GM12878 (cell line): ENCODE data around the gene KCNQ1. TPM values are rescaled to one million over a fixed set of nuclear protein-coding genes. Genes with fewer than 3 reads are reported as not detected.

Source experiments
- ATAC-seq: fragments of 200-7000 bp; cut with Tn5 transposase; 3 replicates; pipeline ENCODE4 v1.9.1; 2020; ENCODE audit warnings: mild to moderate bottlenecking, moderate library complexity
- BruUV-seq: library from RNA; stranded (reverse); fragments of 400-500 nt; replicated peaks from 2 replicates; lab custom pipeline; 2021; lab: Mats Ljungman, UMichigan
- CTCF ChIA-PET: fragments of 300-600 bp; sonication (Branson Sonifier 250); formaldehyde crosslinking; extraction: SDS; loops from one replicate; lab custom pipeline; 2021; ENCODE audit warnings: inconsistent platforms; lab: Yijun Ruan, JAX
- POLR2A ChIA-PET: fragments of 350-600 bp; formaldehyde crosslinking; extraction: SDS; loops from one replicate; lab custom pipeline; 2021; ENCODE audit warnings: inconsistent platforms; lab: Charles Lee
- RAD21 ChIA-PET: fragments of 300-600 bp; sonication (Branson Sonifier 250); formaldehyde crosslinking; loops from one replicate; lab custom pipeline; 2023; ENCODE audit warnings: antibody characterized with exemption; ENCODE audit not compliant: unreplicated experiment; lab: Charles Lee
- SMC1A ChIA-PET: fragments of 300-600 bp; sonication (Branson Sonifier 250); formaldehyde crosslinking; loops from one replicate; lab custom pipeline; 2023; ENCODE audit not compliant: unreplicated experiment, uncharacterized antibody; lab: Charles Lee
- DNase-seq: peaks from one replicate; pipeline ENCODE4 v3.0.0-alpha.2; 2011; ENCODE audit warnings: low read depth, low spot score
- FAIRE-seq: peaks from 3 replicates; lab custom pipeline; 2011; peaks lifted over from hg19 to GRCh38; lab: Jason Lieb, UNC
- H2AFZ ChIP-seq: 2 replicates; pipeline ENCODE4 v1.6.0; 2011; ENCODE audit warnings: low read depth, low read length, control low read depth; ENCODE audit not compliant: control insufficient read depth
- H3K27ac ChIP-seq: 2 replicates; pipeline ENCODE4 v1.5.1; 2011; ENCODE audit warnings: control low read depth; ENCODE audit not compliant: control insufficient read depth, insufficient read depth
- H3K27me3 ChIP-seq, 2 experiments: replicated peaks in 1 of 2; 2 replicates each; pipeline versions ENCODE4 v1.6.0 to v1.6.1; 2011; ENCODE audit warnings: low read length in 1 of 2; ENCODE audit not compliant: control insufficient read depth in 2 of 2, insufficient read depth in 2 of 2
- H3K36me3 ChIP-seq, 2 experiments: 2 replicates each; pipeline ENCODE4 v1.5.1; 2011; ENCODE audit warnings: low read length in 1 of 2; ENCODE audit not compliant: control insufficient read depth in 2 of 2, insufficient read depth in 2 of 2
- H3K4me1 ChIP-seq: 2 replicates; pipeline ENCODE4 v1.6.1; 2011; ENCODE audit warnings: mild to moderate bottlenecking, low read length, moderate library complexity, mixed read lengths; ENCODE audit not compliant: control insufficient read depth, insufficient read depth
- H3K4me2 ChIP-seq: 2 replicates; pipeline ENCODE4 v1.6.0; 2011; ENCODE audit warnings: control low read depth; ENCODE audit not compliant: control insufficient read depth, insufficient read depth
- H3K4me3 ChIP-seq: fragments of 200-600 bp; sonication (generic); 2 replicates; pipeline ENCODE4 v1.5.1; 2016
- H3K79me2 ChIP-seq: 2 replicates; pipeline ENCODE4 v1.6.0; 2011; ENCODE audit warnings: low read length; ENCODE audit not compliant: control insufficient read depth, insufficient read depth
- H3K9ac ChIP-seq: 2 replicates; pipeline ENCODE4 v1.8.0; 2011; ENCODE audit warnings: low read length, control low read depth, mixed read lengths; ENCODE audit not compliant: control insufficient read depth, insufficient read depth
- H3K9me3 ChIP-seq: replicated peaks from 3 replicates; pipeline ENCODE4 v1.5.1; 2011; ENCODE audit warnings: mild to moderate bottlenecking, low read length; ENCODE audit not compliant: control insufficient read depth, insufficient read depth
- H4K20me1 ChIP-seq: 2 replicates; pipeline ENCODE4 v1.6.0; 2011; ENCODE audit not compliant: control insufficient read depth, insufficient read depth
- BMI1 ChIP-seq: fragments of 450-650 bp; IDR thresholded peaks from 2 replicates; pipeline ENCODE4 v1.6.1; 2016; ENCODE audit warnings: mild to moderate bottlenecking, moderate library complexity, borderline replicate concordance
- BRCA1 ChIP-seq: IDR thresholded peaks from 2 replicates; pipeline ENCODE4 v1.6.1; 2011; ENCODE audit warnings: low read depth, low read length, improper control_type of control experiment
- CEBPB ChIP-seq, 2 experiments: fragments of 150-350 bp in 1 of 2; IDR thresholded peaks; 2 replicates each; pipeline ENCODE4 v1.6.1; 2012 to 2014; ENCODE audit warnings: low read depth in 2 of 2, low read length in 2 of 2, borderline replicate concordance in 1 of 2, inconsistent platforms in 1 of 2
- CREM ChIP-seq: IDR thresholded peaks from 2 replicates; pipeline ENCODE4 v1.6.1; 2014; ENCODE audit warnings: antibody characterized with exemption, low read depth
- EP300 ChIP-seq, 2 experiments: fragments of 150-350 bp in 1 of 2; IDR thresholded peaks; 2 replicates each; pipeline ENCODE4 v1.6.1; 2011 to 2012; ENCODE audit warnings: low read depth in 2 of 2, low read length in 2 of 2, borderline replicate concordance in 1 of 2, improper control_type of control experiment in 1 of 2, inconsistent platforms in 1 of 2; ENCODE audit not compliant: control insufficient read depth in 1 of 2
- LARP7 ChIP-seq: fragments of 450-650 bp; IDR thresholded peaks from 2 replicates; pipeline ENCODE4 v1.6.1; 2017; ENCODE audit warnings: mild to moderate bottlenecking
- MYC ChIP-seq: IDR thresholded peaks from 2 replicates; pipeline ENCODE4 v1.6.1; 2011; ENCODE audit warnings: mild to moderate bottlenecking, low read length, moderate library complexity, inconsistent platforms; ENCODE audit not compliant: insufficient read depth, insufficient replicate concordance, insufficient read length, severe bottlenecking
- PAX8 ChIP-seq: fragments of 450-650 bp; IDR thresholded peaks from 2 replicates; pipeline ENCODE4 v1.6.1; 2017; ENCODE audit warnings: mild to moderate bottlenecking, moderate library complexity
- RELA ChIP-seq: fragments of 450-650 bp; IDR thresholded peaks from 2 replicates; pipeline ENCODE4 v1.8.0; 2014; ENCODE audit warnings: borderline replicate concordance; ENCODE audit not compliant: partially characterized antibody
- RFX5 ChIP-seq: IDR thresholded peaks from 2 replicates; pipeline ENCODE4 v1.6.1; 2011; ENCODE audit warnings: low read depth, low read length, improper control_type of control experiment
- SIN3A ChIP-seq: IDR thresholded peaks from 2 replicates; pipeline ENCODE4 v1.6.1; 2012; ENCODE audit warnings: low read depth, low read length, improper control_type of control experiment
- SMAD5 ChIP-seq: IDR thresholded peaks from 2 replicates; pipeline ENCODE4 v1.6.1; 2016; ENCODE audit warnings: antibody characterized with exemption, low read depth
- STAT1 ChIP-seq: fragments of 450-650 bp; conservative IDR thresholded peaks from 2 replicates; pipeline ENCODE4 v1.6.1; 2014; ENCODE audit warnings: antibody characterized with exemption, mild to moderate bottlenecking
- ZNF384 ChIP-seq: IDR thresholded peaks from 2 replicates; pipeline ENCODE4 v1.6.1; 2012; ENCODE audit warnings: low read depth, mild to moderate bottlenecking, low read length, improper control_type of control experiment, borderline replicate concordance
- WGBS: methylation state at CpG from one replicate; pipeline ENCODE4 v1.1.6; 2016; ENCODE audit warnings: low lambda C conversion rate; ENCODE audit not compliant: insufficient replicate concordance, insufficient coverage; ENCODE audit errors: missing lambda C conversion rate; 5-methylcytosine and 5-hydroxymethylcytosine counted together
- in situ Hi-C: fragments of 300-500 bp; cut with MboI; formaldehyde crosslinking; loops from 9 replicates; pipeline ENCODE4 v1.14.3; 2018; ENCODE audit warnings: mixed read lengths
- intact Hi-C: fragments of 100-400 bp; cut with micrococcal nuclease; formaldehyde crosslinking; loops from one replicate; pipeline ENCODE4 v1.14.2; 2022; ENCODE audit not compliant: unreplicated experiment
- polyA plus RNA-seq, 11 experiments: library from polyadenylated mRNA; depleted of rRNA in 4 of 11; unstranded in 6 of 11; stranded (reverse) in 5 of 11; fragments of >200 nt; fragmentation: Nextera tagmentation in 4 of 11; fragmentation: Illumina TruSeq in 1 of 11; extraction: Ambion mirVana in 4 of 11; extraction: Trizol in 1 of 11; gene quantifications; 1 replicate in 1 of 11; 2 replicates in 10 of 11; pipeline versions ENCODE4 v1.2.1 to v1.2.3, GENCODE V29; 2011 to 2016; ENCODE audit warnings: inconsistent platforms in 2 of 11, missing spikeins in 2 of 11, low read depth in 1 of 11
- total RNA-seq, 4 experiments: library from RNA; depleted of rRNA in 3 of 4; stranded (reverse); fragments of >200 nt in 3 of 4; fragmentation: Illumina TruSeq in 1 of 4; extraction: Trizol in 1 of 4; gene quantifications; 2 replicates each; pipeline versions ENCODE4 v1.2.1 to v1.2.3, GENCODE V29; 2013 to 2021
- TF ChIP-seq, protein P1 (sequence below), 3 experiments: IDR thresholded peaks in 2 of 3; conservative IDR thresholded peaks in 1 of 3; 2 replicates each; pipeline ENCODE4 v1.5.1; 2011; ENCODE audit warnings: low read depth in 3 of 3, low read length in 3 of 3, mild to moderate bottlenecking in 3 of 3, control low read depth in 2 of 3, moderate library complexity in 2 of 3, inconsistent platforms in 1 of 3, mixed read lengths in 1 of 3; ENCODE audit not compliant: control insufficient read depth in 2 of 3, insufficient read depth in 1 of 3; ENCODE audit errors: extremely low read depth in 1 of 3
- TF ChIP-seq, protein P2 (sequence below): fragments of 450-650 bp; IDR thresholded peaks from 2 replicates; pipeline ENCODE4 v1.6.1; 2017; ENCODE audit warnings: low read depth, mild to moderate bottlenecking, moderate library complexity

Gene KCNQ1
- total and polyA plus RNA-seq, 10 of the 15 experiments (the other 5 are each of a cell fraction or from before 2014, with no cell fraction given): 0.03 to 0.15 (median 0.12) TPM; not detected in 7

DNA sequence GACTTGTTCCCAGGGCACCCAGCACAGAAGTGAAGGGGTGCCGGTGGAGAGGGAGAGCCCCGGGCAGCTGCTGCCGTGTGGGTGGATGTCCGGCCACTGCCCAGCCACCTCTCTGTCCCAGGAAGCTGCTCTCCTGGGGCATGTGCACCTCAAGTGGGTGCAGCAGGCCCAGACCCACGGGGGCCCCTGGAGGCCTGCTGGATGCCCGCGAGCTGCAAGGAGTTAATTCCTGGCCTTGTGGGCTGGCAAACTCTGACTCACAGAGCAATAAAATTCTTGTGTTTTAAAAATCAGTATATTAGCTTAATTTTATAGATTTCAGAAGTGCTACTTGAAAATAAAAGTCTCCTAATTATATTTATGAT lies 292.4 kb downstream of the KCNQ1 start:
- DNase-seq: no peak
- Histone ChIP-seq H3K9ac (no peak overlapping the region), H3K4me3 (no peak overlapping the region), H2AFZ (no peak overlapping the region)
- in situ Hi-C loops: no loop called here
- TF ChIP-seq SMAD5: no peak
- TF ChIP-seq MYC: no peak
- no peak for TF ChIP-seq LARP7
- no peak for TF ChIP-seq CREM
- no peak for TF ChIP-seq BMI1
- no peak for TF ChIP-seq RELA
- TF ChIP-seq PAX8: no peak
- no peak for TF ChIP-seq CEBPB (IDR thresholded peaks at IDR 0.05; ENCODE audit: borderline replicate concordance in 1 of 2, low read depth in 2 of 2, low read length in 2 of 2)
- TF ChIP-seq, protein P1, sequence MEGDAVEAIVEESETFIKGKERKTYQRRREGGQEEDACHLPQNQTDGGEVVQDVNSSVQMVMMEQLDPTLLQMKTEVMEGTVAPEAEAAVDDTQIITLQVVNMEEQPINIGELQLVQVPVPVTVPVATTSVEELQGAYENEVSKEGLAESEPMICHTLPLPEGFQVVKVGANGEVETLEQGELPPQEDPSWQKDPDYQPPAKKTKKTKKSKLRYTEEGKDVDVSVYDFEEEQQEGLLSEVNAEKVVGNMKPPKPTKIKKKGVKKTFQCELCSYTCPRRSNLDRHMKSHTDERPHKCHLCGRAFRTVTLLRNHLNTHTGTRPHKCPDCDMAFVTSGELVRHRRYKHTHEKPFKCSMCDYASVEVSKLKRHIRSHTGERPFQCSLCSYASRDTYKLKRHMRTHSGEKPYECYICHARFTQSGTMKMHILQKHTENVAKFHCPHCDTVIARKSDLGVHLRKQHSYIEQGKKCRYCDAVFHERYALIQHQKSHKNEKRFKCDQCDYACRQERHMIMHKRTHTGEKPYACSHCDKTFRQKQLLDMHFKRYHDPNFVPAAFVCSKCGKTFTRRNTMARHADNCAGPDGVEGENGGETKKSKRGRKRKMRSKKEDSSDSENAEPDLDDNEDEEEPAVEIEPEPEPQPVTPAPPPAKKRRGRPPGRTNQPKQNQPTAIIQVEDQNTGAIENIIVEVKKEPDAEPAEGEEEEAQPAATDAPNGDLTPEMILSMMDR (IDR thresholded peaks at IDR 0.05 in 2 of 3, conservative IDR thresholded peaks at IDR 0.05 in 1 of 3; ENCODE audit: control insufficient read depth in 2 of 3, extremely low read depth in 1 of 3, insufficient read depth in 1 of 3, low read depth in 3 of 3, low read length in 3 of 3): no peak
- no peak for TF ChIP-seq RFX5
- TF ChIP-seq, protein P2, sequence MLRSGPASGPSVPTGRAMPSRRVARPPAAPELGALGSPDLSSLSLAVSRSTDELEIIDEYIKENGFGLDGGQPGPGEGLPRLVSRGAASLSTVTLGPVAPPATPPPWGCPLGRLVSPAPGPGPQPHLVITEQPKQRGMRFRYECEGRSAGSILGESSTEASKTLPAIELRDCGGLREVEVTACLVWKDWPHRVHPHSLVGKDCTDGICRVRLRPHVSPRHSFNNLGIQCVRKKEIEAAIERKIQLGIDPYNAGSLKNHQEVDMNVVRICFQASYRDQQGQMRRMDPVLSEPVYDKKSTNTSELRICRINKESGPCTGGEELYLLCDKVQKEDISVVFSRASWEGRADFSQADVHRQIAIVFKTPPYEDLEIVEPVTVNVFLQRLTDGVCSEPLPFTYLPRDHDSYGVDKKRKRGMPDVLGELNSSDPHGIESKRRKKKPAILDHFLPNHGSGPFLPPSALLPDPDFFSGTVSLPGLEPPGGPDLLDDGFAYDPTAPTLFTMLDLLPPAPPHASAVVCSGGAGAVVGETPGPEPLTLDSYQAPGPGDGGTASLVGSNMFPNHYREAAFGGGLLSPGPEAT: no peak
- no peak for TF ChIP-seq STAT1
- TF ChIP-seq EP300 (IDR thresholded peaks at IDR 0.05; ENCODE audit: borderline replicate concordance in 1 of 2, control insufficient read depth in 1 of 2, low read depth in 2 of 2, low read length in 2 of 2): no peak
- TF ChIP-seq SIN3A: no peak
- TF ChIP-seq BRCA1: no peak
- TF ChIP-seq ZNF384: no peak
- TF ChIP-seq, all 136 proteins: peak for 0
- ChIA-PET RAD21 (no interaction called here), POLR2A (no interaction called here), CTCF (no interaction called here), SMC1A (no interaction called here)
- no TSS peak for BruUV-seq
- no peaks in the 10 kb centered on the region for H3K27me3 ChIP-seq
- no peaks in the 10 kb centered on the region for H3K9me3 ChIP-seq
- no peak overlapping the region for H3K27ac ChIP-seq
- FAIRE-seq (no peak), ATAC-seq (no peak)
- no peaks in the 10 kb centered on the region for H3K36me3 ChIP-seq
- no peaks in the 10 kb centered on the region for H3K79me2 ChIP-seq
- intact Hi-C loops: no loop called here
- no peak overlapping the region for H3K4me2 ChIP-seq
- H4K20me1 ChIP-seq: no peaks in the 10 kb centered on the region
- no peaks in the 10 kb centered on the region for H3K4me1 ChIP-seq
- WGBS: 30% methylated on average over 7 of the region's 7 CpGs
